ENCODE measurements around the gene SLC16A7.

DNA sequence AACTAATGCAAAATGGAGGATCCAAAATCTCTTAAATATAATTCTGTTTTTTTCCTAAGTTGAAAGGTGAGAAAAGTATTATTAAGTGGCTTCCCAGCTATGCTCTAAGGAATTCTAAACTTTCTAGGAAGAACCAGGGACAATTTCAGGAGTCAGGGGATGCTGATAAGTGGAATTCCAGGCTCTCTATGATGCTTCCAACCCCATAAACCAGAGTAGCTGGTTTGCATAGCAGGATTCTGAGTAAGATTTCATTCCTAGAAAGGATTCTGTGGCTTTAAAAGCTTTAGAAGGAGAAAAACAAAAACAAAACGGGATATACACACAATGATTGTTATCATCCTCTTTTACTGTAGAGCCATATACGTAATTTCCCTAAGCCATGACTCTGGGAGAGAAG is 93.9 kb downstream of the SLC16A7 start:
- TF ChIP-seq, protein P1, sequence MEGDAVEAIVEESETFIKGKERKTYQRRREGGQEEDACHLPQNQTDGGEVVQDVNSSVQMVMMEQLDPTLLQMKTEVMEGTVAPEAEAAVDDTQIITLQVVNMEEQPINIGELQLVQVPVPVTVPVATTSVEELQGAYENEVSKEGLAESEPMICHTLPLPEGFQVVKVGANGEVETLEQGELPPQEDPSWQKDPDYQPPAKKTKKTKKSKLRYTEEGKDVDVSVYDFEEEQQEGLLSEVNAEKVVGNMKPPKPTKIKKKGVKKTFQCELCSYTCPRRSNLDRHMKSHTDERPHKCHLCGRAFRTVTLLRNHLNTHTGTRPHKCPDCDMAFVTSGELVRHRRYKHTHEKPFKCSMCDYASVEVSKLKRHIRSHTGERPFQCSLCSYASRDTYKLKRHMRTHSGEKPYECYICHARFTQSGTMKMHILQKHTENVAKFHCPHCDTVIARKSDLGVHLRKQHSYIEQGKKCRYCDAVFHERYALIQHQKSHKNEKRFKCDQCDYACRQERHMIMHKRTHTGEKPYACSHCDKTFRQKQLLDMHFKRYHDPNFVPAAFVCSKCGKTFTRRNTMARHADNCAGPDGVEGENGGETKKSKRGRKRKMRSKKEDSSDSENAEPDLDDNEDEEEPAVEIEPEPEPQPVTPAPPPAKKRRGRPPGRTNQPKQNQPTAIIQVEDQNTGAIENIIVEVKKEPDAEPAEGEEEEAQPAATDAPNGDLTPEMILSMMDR (IDR thresholded peaks at IDR 0.05), result no peak
- no peak for TF ChIP-seq POLR2A (IDR thresholded peaks at IDR 0.05)
- TF ChIP-seq POLR2AphosphoS5 (IDR thresholded peaks at IDR 0.05; ENCODE audit: insufficient read depth in 1 of 2, low read depth in 1 of 2), result no peak

Data from vagina (tissue), 2 donors.